ENCODE measurements around the gene SH2D6.

The SH2D6 gene

GRCh38 chr2:85385746-85386145, 32.8 kb upstream of the SH2D6 start:
- Histone ChIP-seq H3K9ac (ENCODE audit: low read depth in 1 of 2, low read length in 2 of 2) (no peak overlapping the region), H3K4me3 (ENCODE audit: low read length in 2 of 2) (no peak overlapping the region), H3K27me3 (ENCODE audit: control insufficient read depth in 2 of 2, insufficient read depth in 2 of 2, low read length in 2 of 2) (no peaks in the 10 kb centered on the region), H3K4me1 (ENCODE audit: control insufficient read depth in 2 of 2, insufficient read depth in 2 of 2, low read length in 2 of 2) (no peaks in the 10 kb centered on the region), H3K36me3 (ENCODE audit: control insufficient read depth in 2 of 2, insufficient read depth in 2 of 2, low read length in 2 of 2) (peaks cover 21 to 38% of the 10 kb centered on the region in 2 donors), H3K9me3 (ENCODE audit: control insufficient read depth in 2 of 2, low read length in 2 of 2) (no peaks in the 10 kb centered on the region), H3K27ac (ENCODE audit: low read depth in 2 of 2, low read length in 2 of 2) (no peak overlapping the region)

GRCh38 chr2:85387754-85388153, 30.8 kb upstream of the SH2D6 start:
- peaks cover 29 to 38% of the 10 kb centered on the region in 2 donors for H3K36me3 ChIP-seq (ENCODE audit: control insufficient read depth in 2 of 2, insufficient read depth in 2 of 2, low read length in 2 of 2)
- no peaks in the 10 kb centered on the region for H3K9me3 ChIP-seq (ENCODE audit: control insufficient read depth in 2 of 2, low read length in 2 of 2)
- no peak overlapping the region for H3K27ac ChIP-seq (ENCODE audit: low read depth in 2 of 2, low read length in 2 of 2)
- H3K9ac ChIP-seq (ENCODE audit: low read depth in 1 of 2, low read length in 2 of 2) = no peak overlapping the region
- H3K4me1 ChIP-seq (ENCODE audit: control insufficient read depth in 2 of 2, insufficient read depth in 2 of 2, low read length in 2 of 2) = peaks cover 3 to 4% of the 10 kb centered on the region in 2 donors
- H3K4me3 ChIP-seq (ENCODE audit: low read length in 2 of 2) = no peak overlapping the region
- H3K27me3 ChIP-seq (ENCODE audit: control insufficient read depth in 2 of 2, insufficient read depth in 2 of 2, low read length in 2 of 2) = no peaks in the 10 kb centered on the region

GRCh38 chr2:85388878-85389538, 29.5 kb upstream of the SH2D6 start:
- H3K9me3 ChIP-seq (ENCODE audit: control insufficient read depth in 2 of 2, low read length in 2 of 2) = no peaks in the 10 kb centered on the region
- H3K27me3 ChIP-seq (ENCODE audit: control insufficient read depth in 2 of 2, insufficient read depth in 2 of 2, low read length in 2 of 2) = no peaks in the 10 kb centered on the region
- peaks cover 31 to 33% of the 10 kb centered on the region in 2 donors for H3K36me3 ChIP-seq (ENCODE audit: control insufficient read depth in 2 of 2, insufficient read depth in 2 of 2, low read length in 2 of 2)
- no peak overlapping the region for H3K9ac ChIP-seq (ENCODE audit: low read depth in 1 of 2, low read length in 2 of 2)
- peaks cover 4% of the 10 kb centered on the region in 2 donors for H3K4me1 ChIP-seq (ENCODE audit: control insufficient read depth in 2 of 2, insufficient read depth in 2 of 2, low read length in 2 of 2)
- no peak overlapping the region for H3K27ac ChIP-seq (ENCODE audit: low read depth in 2 of 2, low read length in 2 of 2)
- H3K4me3 ChIP-seq (ENCODE audit: low read length in 2 of 2) = no peak overlapping the region

GRCh38 chr2:85390941-85391669, 27.4 kb upstream of the SH2D6 start:
- no peak overlapping the region for H3K4me3 ChIP-seq (ENCODE audit: low read length in 2 of 2)
- peaks cover 34 to 41% of the 10 kb centered on the region in 2 donors for H3K36me3 ChIP-seq (ENCODE audit: control insufficient read depth in 2 of 2, insufficient read depth in 2 of 2, low read length in 2 of 2)

DNA sequence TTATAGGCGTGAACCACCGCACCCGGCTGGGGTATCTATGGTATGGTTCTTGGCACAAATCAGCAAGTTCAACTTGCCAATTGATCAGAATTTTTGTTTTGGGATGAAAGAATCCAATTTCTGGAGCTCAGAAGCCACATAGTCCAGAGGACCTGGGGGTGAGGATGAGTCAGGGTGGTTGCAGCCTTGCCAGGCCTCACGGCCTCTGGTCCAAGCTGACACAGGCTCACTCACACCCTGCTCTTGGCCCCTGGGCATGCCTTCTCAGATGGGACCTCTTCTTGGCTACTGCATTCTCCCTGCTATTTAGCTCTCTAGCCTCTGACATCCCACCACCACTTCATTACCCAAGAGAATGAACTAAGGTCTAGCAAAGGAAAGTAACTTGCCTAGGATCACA, 24.7 kb upstream of the SH2D6 start:
- Histone ChIP-seq H3K27me3 (ENCODE audit: control insufficient read depth in 2 of 2, insufficient read depth in 2 of 2, low read length in 2 of 2) (no peaks in the 10 kb centered on the region), H3K9me3 (ENCODE audit: control insufficient read depth in 2 of 2, low read length in 2 of 2) (no peaks in the 10 kb centered on the region), H3K27ac (ENCODE audit: low read depth in 2 of 2, low read length in 2 of 2) (no peak overlapping the region), H3K4me1 (ENCODE audit: control insufficient read depth in 2 of 2, insufficient read depth in 2 of 2, low read length in 2 of 2) (peaks cover 4% of the 10 kb centered on the region in 2 donors), H3K9ac (ENCODE audit: low read depth in 1 of 2, low read length in 2 of 2) (no peak overlapping the region), H3K4me3 (ENCODE audit: low read length in 2 of 2) (no peak overlapping the region), H3K36me3 (ENCODE audit: control insufficient read depth in 2 of 2, insufficient read depth in 2 of 2, low read length in 2 of 2) (peaks cover 29 to 34% of the 10 kb centered on the region in 2 donors)

More at GRCh38 chr2:85390941-85391669, 27.4 kb upstream of the SH2D6 start:
- Histone ChIP-seq H3K27ac (ENCODE audit: low read depth in 2 of 2, low read length in 2 of 2) (no peak overlapping the region), H3K9me3 (ENCODE audit: control insufficient read depth in 2 of 2, low read length in 2 of 2) (no peaks in the 10 kb centered on the region), H3K27me3 (ENCODE audit: control insufficient read depth in 2 of 2, insufficient read depth in 2 of 2, low read length in 2 of 2) (no peaks in the 10 kb centered on the region), H3K4me1 (ENCODE audit: control insufficient read depth in 2 of 2, insufficient read depth in 2 of 2, low read length in 2 of 2) (peaks cover 4% of the 10 kb centered on the region in 2 donors), H3K9ac (ENCODE audit: low read depth in 1 of 2, low read length in 2 of 2) (no peak overlapping the region)

DNA sequence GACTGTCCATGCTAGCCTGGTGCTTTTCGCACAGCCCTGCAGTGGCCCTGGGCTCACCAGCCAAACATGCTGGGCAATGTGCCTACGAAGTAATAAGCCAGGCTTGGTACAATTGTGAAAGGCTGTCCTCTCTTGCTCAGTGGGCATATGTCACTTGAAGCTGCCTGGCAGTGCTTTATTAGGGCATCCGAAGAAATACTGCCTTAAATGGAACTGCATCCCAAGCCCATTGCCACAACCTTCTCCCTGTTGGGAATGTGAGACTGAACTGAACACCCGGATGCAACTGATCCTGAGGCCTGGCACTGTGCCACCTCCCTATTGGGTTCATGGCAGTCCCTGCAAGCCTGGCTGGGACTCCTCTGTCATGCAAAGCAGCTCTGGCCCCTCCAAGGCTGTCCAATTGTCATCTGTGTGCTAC, 24.2 kb upstream of the SH2D6 start:
- H3K4me3 ChIP-seq (ENCODE audit: low read length in 2 of 2) = no peak overlapping the region
- H3K36me3 ChIP-seq (ENCODE audit: control insufficient read depth in 2 of 2, insufficient read depth in 2 of 2, low read length in 2 of 2) = peaks cover 33 to 34% of the 10 kb centered on the region in 2 donors
- H3K9ac ChIP-seq (ENCODE audit: low read depth in 1 of 2, low read length in 2 of 2) = no peak overlapping the region
- no peaks in the 10 kb centered on the region for H3K9me3 ChIP-seq (ENCODE audit: control insufficient read depth in 2 of 2, low read length in 2 of 2)
- H3K27ac ChIP-seq (ENCODE audit: low read depth in 2 of 2, low read length in 2 of 2) = no peak overlapping the region
- H3K27me3 ChIP-seq (ENCODE audit: control insufficient read depth in 2 of 2, insufficient read depth in 2 of 2, low read length in 2 of 2) = no peaks in the 10 kb centered on the region
- H3K4me1 ChIP-seq (ENCODE audit: control insufficient read depth in 2 of 2, insufficient read depth in 2 of 2, low read length in 2 of 2) = peaks cover 4% of the 10 kb centered on the region in 2 donors

- peaks cover 4% of the 10 kb centered on the region in 2 donors for H3K4me1 ChIP-seq (ENCODE audit: control insufficient read depth in 2 of 2, insufficient read depth in 2 of 2, low read length in 2 of 2)
- no peak overlapping the region for H3K4me3 ChIP-seq (ENCODE audit: low read length in 2 of 2)
- peaks cover 31 to 32% of the 10 kb centered on the region in 2 donors for H3K36me3 ChIP-seq (ENCODE audit: control insufficient read depth in 2 of 2, insufficient read depth in 2 of 2, low read length in 2 of 2)
- H3K27me3 ChIP-seq (ENCODE audit: control insufficient read depth in 2 of 2, insufficient read depth in 2 of 2, low read length in 2 of 2) = no peaks in the 10 kb centered on the region
- H3K9me3 ChIP-seq (ENCODE audit: control insufficient read depth in 2 of 2, low read length in 2 of 2) = no peaks in the 10 kb centered on the region
- no peak overlapping the region for H3K9ac ChIP-seq (ENCODE audit: low read depth in 1 of 2, low read length in 2 of 2)
- no peak overlapping the region for H3K27ac ChIP-seq (ENCODE audit: low read depth in 2 of 2, low read length in 2 of 2)
These were observed 23.5 kb upstream of the SH2D6 start for GRCh38 chr2:85394976-85395375.

DNA sequence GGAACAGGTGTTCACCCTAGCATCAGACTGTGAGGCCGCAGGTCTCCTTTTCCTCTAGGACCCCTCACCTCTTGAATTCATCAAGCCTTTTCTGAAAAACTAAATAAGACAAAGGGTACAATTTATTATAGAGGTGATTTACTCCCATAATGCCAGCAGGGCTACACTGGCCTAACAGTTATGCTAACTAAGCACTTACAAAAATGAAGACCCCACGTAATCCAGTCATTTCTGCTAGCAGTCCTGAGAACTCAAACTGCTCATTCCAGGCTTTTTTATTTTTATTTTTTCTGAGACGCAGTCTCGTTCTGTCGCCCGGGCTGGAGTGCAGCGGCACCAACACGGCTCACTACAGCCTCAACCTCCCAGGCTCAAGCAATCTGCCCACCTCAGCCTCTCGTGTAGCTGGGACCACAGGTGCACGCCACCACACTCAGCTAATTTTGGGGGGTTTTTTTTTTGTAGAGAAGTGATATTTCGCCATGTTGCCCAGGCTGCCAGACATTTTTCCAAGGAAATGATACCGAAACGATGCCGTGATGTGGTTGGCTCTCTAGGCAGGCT, 22.5 kb upstream of the SH2D6 start:
- Histone ChIP-seq H3K4me3 (ENCODE audit: low read length in 2 of 2) (no peak overlapping the region), H3K4me1 (ENCODE audit: control insufficient read depth in 2 of 2, insufficient read depth in 2 of 2, low read length in 2 of 2) (peaks cover 4% of the 10 kb centered on the region in 2 donors), H3K9ac (ENCODE audit: low read depth in 1 of 2, low read length in 2 of 2) (no peak overlapping the region), H3K27me3 (ENCODE audit: control insufficient read depth in 2 of 2, insufficient read depth in 2 of 2, low read length in 2 of 2) (no peaks in the 10 kb centered on the region), H3K36me3 (ENCODE audit: control insufficient read depth in 2 of 2, insufficient read depth in 2 of 2, low read length in 2 of 2) (peaks cover 36 to 38% of the 10 kb centered on the region in 2 donors), H3K9me3 (ENCODE audit: control insufficient read depth in 2 of 2, low read length in 2 of 2) (no peaks in the 10 kb centered on the region), H3K27ac (ENCODE audit: low read depth in 2 of 2, low read length in 2 of 2) (no peak overlapping the region)

- no peak overlapping the region for H3K9ac ChIP-seq (ENCODE audit: low read depth in 1 of 2, low read length in 2 of 2)
- peaks cover 4% of the 10 kb centered on the region in 2 donors for H3K4me1 ChIP-seq (ENCODE audit: control insufficient read depth in 2 of 2, insufficient read depth in 2 of 2, low read length in 2 of 2)
- peaks cover 43% of the 10 kb centered on the region in 2 donors for H3K36me3 ChIP-seq (ENCODE audit: control insufficient read depth in 2 of 2, insufficient read depth in 2 of 2, low read length in 2 of 2)
- H3K9me3 ChIP-seq (ENCODE audit: control insufficient read depth in 2 of 2, low read length in 2 of 2) = no peaks in the 10 kb centered on the region
- no peaks in the 10 kb centered on the region for H3K27me3 ChIP-seq (ENCODE audit: control insufficient read depth in 2 of 2, insufficient read depth in 2 of 2, low read length in 2 of 2)
- H3K4me3 ChIP-seq (ENCODE audit: low read length in 2 of 2) = no peak overlapping the region
- no peak overlapping the region for H3K27ac ChIP-seq (ENCODE audit: low read depth in 2 of 2, low read length in 2 of 2)
These were observed 21.7 kb upstream of the SH2D6 start for GRCh38 chr2:85396531-85397470.
